GM18507 (cell line): Measurements from ENCODE around the gene NEUROG1.

ENCODE experiments used
- DNase-seq: peaks from one replicate; pipeline ENCODE4 v3.0.0; 2011; ENCODE audit warnings: low read depth; ENCODE audit not compliant: insufficient read length; ENCODE audit errors: extremely low spot score
- FAIRE-seq: peaks from 2 replicates; lab custom pipeline; 2011; peaks lifted over from hg19 to GRCh38; lab: Jason Lieb, UNC

NEUROG1 gene

DNA sequence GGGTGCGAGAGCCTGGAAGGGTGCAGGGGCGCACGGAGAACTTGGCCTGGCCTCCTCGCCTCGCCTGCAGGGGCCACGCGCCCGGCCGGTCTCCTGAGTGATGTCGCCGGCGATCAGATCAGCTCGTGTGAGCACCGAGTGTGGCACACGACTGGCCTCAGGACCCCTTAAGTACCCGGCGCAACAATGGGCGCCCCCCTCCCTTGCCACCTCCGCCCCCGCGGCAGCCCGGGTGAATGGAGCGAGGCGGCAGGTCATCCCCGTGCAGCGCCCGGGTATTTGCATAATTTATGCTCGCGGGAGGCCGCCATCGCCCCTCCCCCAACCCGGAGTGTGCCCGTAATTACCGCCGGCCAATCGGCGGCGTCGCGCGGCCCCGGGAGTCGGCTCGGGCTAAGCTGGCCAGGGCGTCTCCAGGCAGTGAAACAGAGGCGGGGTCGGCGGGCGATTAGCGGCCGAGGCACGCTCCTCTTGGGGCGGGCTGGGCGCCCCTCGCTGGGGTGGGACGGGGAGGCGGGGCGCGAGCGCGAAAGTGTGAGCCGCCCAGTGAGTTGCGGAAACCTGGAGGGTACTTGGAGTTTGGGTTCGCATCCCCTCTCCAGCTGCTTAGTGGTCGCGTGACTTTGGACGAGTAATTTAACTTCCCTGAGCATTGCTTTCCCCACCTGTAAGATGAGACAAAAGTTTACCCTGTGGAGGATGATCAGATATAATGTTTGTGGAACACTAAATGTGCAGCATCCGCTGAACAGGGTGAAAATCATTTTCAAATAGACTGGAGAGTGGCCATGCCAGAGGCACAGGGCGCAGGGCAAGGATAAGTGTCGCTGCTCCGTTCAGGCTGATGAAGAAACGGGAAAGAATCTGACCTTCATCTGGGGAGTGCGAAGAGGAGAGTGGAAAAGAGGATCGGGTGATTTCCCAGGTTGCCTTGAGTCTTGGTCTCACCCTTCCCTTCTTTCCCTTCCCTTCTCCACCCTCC lies at the start of gene NEUROG1:
TSS of gene NEUROG1 (minus strand) at position 145 of the 982 bp plus-strand sequence. CDS start 274 bp downstream, outside the sequence.
- DNase-seq (no peak), FAIRE-seq (no peak)

DNA sequence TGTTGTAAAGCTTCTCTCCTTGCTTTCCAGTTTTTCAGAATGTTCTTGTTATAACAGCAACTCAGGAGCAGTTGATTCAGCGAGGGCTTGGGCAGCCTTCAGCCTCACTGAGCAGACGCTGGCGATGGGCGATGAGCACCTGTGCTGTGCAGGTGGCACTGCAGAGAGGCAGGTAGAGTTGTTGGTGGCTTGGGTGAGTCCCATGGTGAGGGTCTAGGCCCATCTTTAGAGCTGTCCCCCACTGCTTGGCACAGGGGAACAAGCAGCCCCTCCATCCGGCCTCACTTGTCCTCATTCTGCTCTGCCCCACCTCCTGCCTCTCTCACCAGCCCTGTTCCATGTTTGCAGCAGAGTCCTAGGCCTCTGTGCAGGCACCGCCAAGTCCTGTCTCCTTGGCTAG lies 49.2 kb upstream of the NEUROG1 start:
- DNase-seq, result no peak
- no peak for FAIRE-seq

DNA sequence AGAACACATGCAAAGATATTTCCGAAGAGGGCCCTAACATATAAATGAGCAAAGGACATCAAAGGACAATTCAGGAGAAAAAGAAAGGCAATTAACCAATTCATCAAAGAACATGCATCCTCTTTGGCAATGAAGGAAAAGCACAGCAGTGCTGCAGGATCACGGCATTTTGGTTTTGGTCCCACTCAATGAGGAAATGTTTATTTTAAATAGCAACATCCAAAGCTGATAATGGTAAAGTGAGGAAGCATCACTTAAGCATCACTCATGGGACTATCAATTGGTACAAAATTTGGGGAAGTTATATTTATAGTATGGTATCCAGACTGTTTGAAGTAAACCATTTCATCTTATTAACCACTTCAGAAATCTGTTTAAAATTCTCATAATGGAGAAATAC lies 48.5 kb upstream of the NEUROG1 start:
- FAIRE-seq (no peak), DNase-seq (no peak)

GRCh38 chr5:135582099-135582781 lies 46.5 kb upstream of the NEUROG1 start:
- no peak for DNase-seq
- FAIRE-seq, result no peak

DNA sequence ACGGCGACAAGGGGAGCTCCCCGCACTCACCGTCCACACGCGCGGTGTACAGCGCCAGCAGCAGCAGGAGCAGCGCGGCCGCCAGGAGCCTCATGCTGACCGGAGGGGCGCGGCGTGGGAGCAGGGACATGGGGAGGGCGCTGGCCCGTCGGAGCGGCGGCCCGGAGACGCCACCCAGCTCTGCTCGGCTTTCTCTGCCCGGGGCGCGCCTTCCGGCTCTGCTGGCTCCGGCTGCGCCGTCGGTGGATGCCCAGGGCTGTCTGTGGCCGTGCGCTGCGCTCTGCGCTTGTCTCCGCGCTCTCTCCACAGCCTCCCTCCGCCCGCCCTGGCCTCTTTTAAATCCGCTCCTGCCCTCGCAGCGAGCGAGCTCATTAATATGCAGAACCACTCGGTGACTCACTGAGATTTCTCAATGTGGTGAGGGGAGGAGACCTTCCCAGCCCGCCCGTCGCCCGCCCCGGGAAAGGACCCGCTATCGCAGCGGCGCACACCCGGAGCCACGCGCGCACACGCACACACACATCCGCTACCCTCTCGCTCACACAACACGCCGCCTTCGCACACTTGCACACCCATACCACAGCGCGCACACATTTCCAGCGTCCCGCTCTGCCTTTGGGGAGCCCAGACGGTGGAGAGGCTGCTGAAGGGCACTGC lies 43.0 kb upstream of the NEUROG1 start, which contains the start of gene CXCL14:
TSS of gene CXCL14 (minus strand) at position 307 of the 657 bp plus-strand sequence. CDS start at position 94, 213 bp downstream.
- no peak for FAIRE-seq

DNA sequence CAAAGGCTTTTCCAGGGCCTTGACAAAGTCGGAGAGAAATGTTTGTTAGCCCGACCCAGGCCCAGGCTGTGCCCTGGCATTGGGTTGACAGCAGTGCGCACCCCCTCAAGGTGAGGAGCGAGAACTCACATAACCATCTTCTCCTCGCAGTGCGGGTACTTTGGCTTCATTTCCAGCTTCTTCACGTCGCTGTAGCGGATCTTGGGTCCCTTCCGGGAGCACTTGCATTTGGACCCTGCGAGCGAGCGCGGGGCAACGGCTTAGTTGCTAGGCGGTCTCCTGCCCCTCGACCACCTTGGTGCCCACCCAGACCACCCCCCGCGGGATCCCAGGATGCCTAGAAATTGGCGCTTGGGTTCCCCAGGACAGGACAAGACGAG lies 42.5 kb upstream of the NEUROG1 start:
- FAIRE-seq (no peak), DNase-seq (no peak)

More for the DNA sequence above, 43.0 kb upstream of the NEUROG1 start, which contains the start of gene CXCL14:
- DNase-seq, result no peak

DNA sequence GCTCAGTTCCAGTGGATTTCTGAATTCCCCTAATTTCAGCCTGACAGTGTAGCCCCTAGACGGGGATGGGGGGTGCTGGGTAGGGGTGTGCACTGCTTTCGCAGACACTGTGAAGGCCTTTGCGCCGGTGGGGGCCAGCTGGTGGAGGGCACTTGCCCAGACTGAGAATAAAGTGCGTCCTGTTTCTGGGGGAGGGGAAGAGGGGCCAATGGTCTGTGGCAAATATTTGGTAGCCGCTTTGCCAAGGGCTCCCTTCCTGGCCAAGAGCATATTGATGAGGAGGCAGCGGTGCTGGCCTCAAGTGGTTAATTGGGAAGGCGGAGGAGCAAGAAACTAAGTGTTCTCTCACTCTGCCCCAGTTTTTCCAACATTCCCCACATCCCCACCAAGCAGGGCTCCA lies 41.7 kb upstream of the NEUROG1 start:
- FAIRE-seq (no peak), DNase-seq (no peak)

- no peak for DNase-seq
- FAIRE-seq, result no peak
These were observed 40.4 kb upstream of the NEUROG1 start for GRCh38 chr5:135576075-135576599.

GRCh38 chr5:135574493-135574892 lies 38.7 kb upstream of the NEUROG1 start:
- no peak for DNase-seq
- FAIRE-seq, result no peak

- no peak for FAIRE-seq
- DNase-seq, result no peak
These were observed 36.1 kb upstream of the NEUROG1 start for GRCh38 chr5:135571902-135572301.

DNA sequence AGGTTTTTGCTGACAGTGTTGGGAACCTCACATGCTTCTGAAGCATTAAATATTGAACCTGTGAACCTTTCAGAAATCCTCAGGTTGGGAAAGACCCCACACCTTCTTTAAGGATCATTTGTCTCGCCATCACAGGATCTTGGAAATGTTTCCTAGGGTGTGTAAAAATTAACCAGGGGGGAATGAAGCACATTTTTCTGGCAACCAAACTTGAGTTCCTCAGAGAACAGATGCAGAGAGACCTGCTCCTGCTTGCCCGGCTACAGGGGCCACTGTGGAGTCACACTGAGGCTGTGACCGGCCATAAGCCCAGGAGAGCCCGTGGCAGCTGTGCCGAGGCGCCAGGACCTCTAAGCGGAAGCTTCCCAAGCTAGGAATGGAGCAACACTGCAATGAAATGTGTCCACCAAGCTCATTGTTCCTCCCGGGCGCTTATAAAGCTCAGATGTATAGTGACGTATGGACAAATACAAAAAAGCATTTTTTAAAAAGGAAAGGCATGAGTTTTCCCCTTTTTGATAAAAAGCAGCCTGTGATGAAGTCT lies 35.4 kb upstream of the NEUROG1 start:
- no peak for FAIRE-seq

DNA sequence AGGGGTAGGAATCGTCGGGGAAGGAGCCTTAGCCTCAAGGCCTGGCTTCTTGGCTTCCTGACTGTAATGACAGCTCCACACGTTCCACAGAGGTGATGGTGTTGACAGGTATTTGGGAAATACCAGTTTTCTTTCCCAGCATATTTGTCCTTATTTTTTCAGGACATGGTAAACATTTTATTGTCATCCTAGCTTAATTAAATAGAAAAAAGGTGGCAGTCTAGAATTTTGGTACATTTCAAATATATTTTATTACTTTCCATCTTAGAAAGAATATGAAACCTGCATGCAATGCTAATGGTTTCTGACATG lies 34.6 kb upstream of the NEUROG1 start:
- FAIRE-seq (no peak), DNase-seq (no peak)

More for the DNA sequence above, 35.4 kb upstream of the NEUROG1 start:
- no peak for DNase-seq

GRCh38 chr5:135569755-135570452 lies 34.1 kb upstream of the NEUROG1 start:
- DNase-seq (no peak), FAIRE-seq (no peak)

DNA sequence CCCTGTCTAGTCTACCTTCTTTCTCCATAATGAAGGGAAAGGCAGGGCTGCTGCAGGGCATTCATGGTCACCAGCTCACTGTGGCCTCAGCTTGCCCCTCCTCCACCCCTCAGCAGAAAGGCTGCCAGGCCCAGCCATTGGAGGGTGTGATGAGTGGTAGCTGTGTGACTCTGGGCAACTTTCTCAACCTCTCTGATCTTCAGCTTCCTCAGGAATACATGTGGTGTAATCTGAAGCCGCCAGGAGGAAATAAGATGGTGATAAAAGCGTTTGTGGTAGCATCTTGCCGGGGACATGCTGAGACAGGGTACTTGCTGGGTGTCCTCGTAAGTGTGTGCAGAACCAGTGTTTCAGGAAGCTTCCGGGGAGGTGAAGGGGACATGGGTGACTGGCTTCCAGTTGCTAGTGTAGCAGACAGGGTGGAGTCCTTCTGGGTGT lies 33.2 kb upstream of the NEUROG1 start:
- no peak for DNase-seq
- no peak for FAIRE-seq

- DNase-seq, result no peak
- no peak for FAIRE-seq
These were observed 32.5 kb upstream of the NEUROG1 start for GRCh38 chr5:135568246-135568645.

- DNase-seq, result no peak
- no peak for FAIRE-seq
These were observed 31.9 kb upstream of the NEUROG1 start for GRCh38 chr5:135567661-135568060.

DNA sequence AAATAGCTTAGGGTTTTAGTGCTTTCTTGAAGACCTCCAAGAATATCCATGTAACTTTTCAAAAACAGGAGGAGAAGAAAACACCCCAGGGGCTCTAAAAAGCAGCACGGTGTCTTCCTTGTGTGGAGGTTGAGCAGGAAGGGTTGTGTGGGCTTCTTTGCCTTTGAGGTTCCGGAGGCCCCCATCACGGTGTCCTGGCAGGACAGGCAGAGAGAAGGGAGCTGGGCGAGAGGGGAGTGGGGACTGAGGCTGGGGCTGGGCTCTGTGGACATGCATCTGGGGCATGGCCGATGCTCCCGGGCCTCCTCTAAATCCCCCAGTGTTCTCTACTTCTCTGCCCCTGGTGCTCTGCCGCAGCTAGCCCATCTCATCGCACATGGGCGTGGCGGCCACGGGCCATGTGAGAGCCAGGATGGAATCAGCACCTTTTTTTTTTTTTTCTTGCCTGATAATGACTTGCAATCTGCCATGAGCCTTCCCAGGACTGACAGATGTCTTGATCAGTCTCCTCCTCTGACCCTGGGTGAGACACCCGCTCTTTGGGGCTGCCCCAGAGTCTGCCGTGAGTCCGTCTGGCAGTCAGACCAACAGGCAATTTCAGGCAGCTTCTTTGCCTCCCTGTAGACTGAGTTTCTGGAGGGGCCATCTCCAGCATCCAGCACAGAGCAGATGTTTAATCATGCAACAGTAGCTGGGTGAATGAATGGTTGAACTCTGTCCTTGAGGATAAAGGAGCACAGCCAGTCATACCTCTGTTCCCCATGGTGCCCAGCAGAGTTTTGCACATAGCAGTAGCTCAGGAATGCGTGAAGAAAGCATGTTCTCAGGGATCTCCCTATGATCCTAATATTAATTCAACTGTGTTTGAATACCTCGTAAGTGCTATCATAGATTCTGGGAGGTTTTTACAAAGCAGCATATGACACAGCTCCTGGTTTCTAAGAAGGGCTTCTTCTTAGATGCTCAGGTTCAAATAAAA lies 30.9 kb upstream of the NEUROG1 start:
- DNase-seq (no peak), FAIRE-seq (no peak)
